Hepatocyte (in vitro differentiated cells): Measurements from ENCODE around the gene UBE4A. TPM values are rescaled to one million over a fixed set of nuclear protein-coding genes. Genes with fewer than 3 reads are reported as not detected.

Experiments used
- DNase-seq: peaks from one replicate; pipeline ENCODE4 v3.0.0-alpha.2; 2016; ENCODE audit warnings: low spot score
- H2AFZ ChIP-seq: fragments of 200-600 bp; sonication (generic); 2 replicates; pipeline ENCODE4 v1.6.0; 2016; ENCODE audit warnings: antibody characterized with exemption, mild to moderate bottlenecking
- H3K27ac ChIP-seq: fragments of 200-600 bp; sonication (generic); 2 replicates; pipeline ENCODE4 v1.5.1; 2016; ENCODE audit warnings: mild to moderate bottlenecking
- H3K27me3 ChIP-seq: fragments of 200-600 bp; sonication (generic); 2 replicates; pipeline ENCODE4 v1.6.1; 2016
- H3K36me3 ChIP-seq: fragments of 200-600 bp; sonication (generic); replicated peaks from 2 replicates; pipeline ENCODE4 v1.5.1; 2016; ENCODE audit warnings: low read depth; ENCODE audit not compliant: insufficient read depth
- H3K4me1 ChIP-seq: fragments of 200-600 bp; sonication (generic); 2 replicates; pipeline ENCODE4 v1.5.1; 2016; ENCODE audit warnings: mild to moderate bottlenecking, moderate library complexity; ENCODE audit not compliant: insufficient read depth
- H3K4me2 ChIP-seq: fragments of 200-600 bp; sonication (generic); 2 replicates; pipeline ENCODE4 v1.6.0; 2016
- H3K4me3 ChIP-seq: fragments of 200-600 bp; sonication (generic); 2 replicates; pipeline ENCODE4 v1.5.1; 2016; ENCODE audit warnings: mild to moderate bottlenecking
- H3K79me2 ChIP-seq: fragments of 200-600 bp; sonication (generic); 2 replicates; pipeline ENCODE4 v1.6.0; 2017; ENCODE audit warnings: mild to moderate bottlenecking
- H3K9me2 ChIP-seq: fragments of 200-600 bp; sonication (generic); replicated peaks from 2 replicates; pipeline ENCODE4 v1.6.0; 2017; ENCODE audit warnings: mild to moderate bottlenecking; ENCODE audit not compliant: insufficient read depth
- H3K9me3 ChIP-seq: fragments of 200-600 bp; sonication (generic); 2 replicates; pipeline ENCODE4 v1.5.1; 2016; ENCODE audit warnings: low read depth, mild to moderate bottlenecking
- H4K20me1 ChIP-seq: fragments of 200-600 bp; sonication (generic); 2 replicates; pipeline ENCODE4 v1.6.0; 2016; ENCODE audit warnings: mild to moderate bottlenecking; ENCODE audit not compliant: insufficient read depth, poor library complexity, severe bottlenecking
- CTCF ChIP-seq: fragments of 200-600 bp; sonication (generic); IDR thresholded peaks from 2 replicates; pipeline ENCODE4 v1.5.1; 2016; ENCODE audit warnings: antibody characterized with exemption, mild to moderate bottlenecking; ENCODE audit not compliant: poor library complexity
- EZH2 ChIP-seq: fragments of 200-600 bp; sonication (generic); IDR thresholded peaks from 2 replicates; pipeline ENCODE4 v1.6.1; 2016; ENCODE audit warnings: antibody characterized with exemption, mild to moderate bottlenecking, borderline replicate concordance
- EZH2phosphoT487 ChIP-seq: fragments of 200-600 bp; sonication (generic); IDR thresholded peaks from one replicate; pipeline ENCODE4 v1.6.1; 2018; ENCODE audit warnings: antibody characterized with exemption, mild to moderate bottlenecking, low read depth, moderate library complexity; ENCODE audit not compliant: unreplicated experiment, severe bottlenecking
- WGBS: methylation state at CpG from one replicate; pipeline ENCODE4 v1.1.6; 2016; ENCODE audit warnings: low lambda C conversion rate; ENCODE audit errors: missing lambda C conversion rate; 5-methylcytosine and 5-hydroxymethylcytosine counted together
- polyA plus RNA-seq: library from polyadenylated mRNA; unstranded; fragments of >200 nt; fragmentation: Nextera tagmentation; extraction: Ambion mirVana; gene quantifications from 2 replicates; pipeline ENCODE4 v1.2.1, GENCODE V29; 2016
- total RNA-seq: library from RNA; depleted of rRNA; stranded (reverse); fragments of >200 nt; gene quantifications from 2 replicates; pipeline ENCODE4 v1.2.3, GENCODE V29; 2014

UBE4A gene
- total and polyA plus RNA-seq, 2 experiments from 2014 or later, result 19.7 to 57.5 TPM

- Histone ChIP-seq H3K9me3 (no peaks in the 10 kb centered on the region), H3K27me3 (no peaks in the 10 kb centered on the region), H3K27ac (peak overlapping the region; percentile 75), H4K20me1 (no peaks in the 10 kb centered on the region), H3K4me2 (no peak overlapping the region), H3K4me3 (no peak overlapping the region), H3K9me2 (no peaks in the 10 kb centered on the region), H3K36me3 (no peaks in the 10 kb centered on the region), H2AFZ (no peak overlapping the region), H3K79me2 (no peaks in the 10 kb centered on the region), H3K4me1 (peaks cover 33% of the 10 kb centered on the region)
- no peak for DNase-seq
- WGBS, result 87% methylated on average over 3 of the region's 3 CpGs
- TF ChIP-seq EZH2phosphoT487 (no peak), EZH2 (no peak), CTCF (no peak)
Observed at GRCh38 chr11:118320515-118320914, 38.9 kb upstream of the UBE4A start.

- peak overlapping the region; percentile 58 for H3K4me2 ChIP-seq
- peak; percentile 51 for DNase-seq
Observed at GRCh38 chr11:118321386-118322082, 37.9 kb upstream of the UBE4A start.

GRCh38 chr11:118322721-118323120, 36.7 kb upstream of the UBE4A start:
- no peaks in the 10 kb centered on the region for H3K36me3 ChIP-seq
- DNase-seq, result no peak
- 93% methylated on average over 19 of the region's 19 CpGs for WGBS

More at GRCh38 chr11:118321386-118322082, 37.9 kb upstream of the UBE4A start:
- Histone ChIP-seq H3K27ac (peak overlapping the region; percentile 78), H3K79me2 (no peaks in the 10 kb centered on the region), H3K9me2 (no peaks in the 10 kb centered on the region), H3K9me3 (no peaks in the 10 kb centered on the region), H3K4me1 (peaks cover 26% of the 10 kb centered on the region), H3K27me3 (no peaks in the 10 kb centered on the region), H3K36me3 (no peaks in the 10 kb centered on the region), H4K20me1 (no peaks in the 10 kb centered on the region), H2AFZ (no peak overlapping the region), H3K4me3 (no peak overlapping the region)
- no peak for TF ChIP-seq EZH2
- TF ChIP-seq EZH2phosphoT487, result no peak
- no peak for TF ChIP-seq CTCF
- WGBS, result 44% methylated on average over 5 of the region's 5 CpGs

More at GRCh38 chr11:118322721-118323120, 36.7 kb upstream of the UBE4A start:
- H3K9me3 ChIP-seq, result no peaks in the 10 kb centered on the region
- TF ChIP-seq CTCF (no peak), EZH2phosphoT487 (no peak), EZH2 (no peak)
- no peak overlapping the region for H2AFZ ChIP-seq
- H4K20me1 ChIP-seq, result no peaks in the 10 kb centered on the region
- no peak overlapping the region for H3K4me2 ChIP-seq
- H3K27ac ChIP-seq, result peak overlapping the region; percentile 78
- no peaks in the 10 kb centered on the region for H3K79me2 ChIP-seq
- peaks cover 21% of the 10 kb centered on the region for H3K4me1 ChIP-seq
- no peaks in the 10 kb centered on the region for H3K27me3 ChIP-seq
- H3K9me2 ChIP-seq, result no peaks in the 10 kb centered on the region
- no peak overlapping the region for H3K4me3 ChIP-seq
